Right cardiac atrium (tissue), 5 donors: ENCODE measurements around the gene NPAS3. TPM values are rescaled to one million over a fixed set of nuclear protein-coding genes. Genes with fewer than 3 reads are reported as not detected.

Experiments
- ATAC-seq, 2 donors: fragments of 200-7000 bp; cut with Tn5 transposase; one replicate each; pipeline versions ENCODE4 v1.8.0 to v1.9.1; 2020; ENCODE audit warnings: moderate library complexity in 2 of 2, mild to moderate bottlenecking in 1 of 2
- DNase-seq, 3 donors: peaks; one replicate each; pipeline ENCODE4 v3.0.0-alpha.2; 2020
- H3K27ac ChIP-seq: one replicate; pipeline ENCODE4 v1.5.1; 2013; ENCODE audit warnings: mild to moderate bottlenecking, low read length, control low read depth, moderate library complexity
- H3K27me3 ChIP-seq: one replicate; pipeline ENCODE4 v1.6.1; 2013; ENCODE audit not compliant: control insufficient read depth, insufficient read depth
- H3K4me1 ChIP-seq: one replicate; pipeline ENCODE4 v1.6.1; 2013; ENCODE audit warnings: low read length; ENCODE audit not compliant: control insufficient read depth, insufficient read depth
- H3K4me3 ChIP-seq: one replicate; pipeline ENCODE4 v1.5.1; 2013; ENCODE audit warnings: low read length, control low read depth
- H3K9me3 ChIP-seq: one replicate; pipeline ENCODE4 v1.6.1; 2013; ENCODE audit warnings: low read length; ENCODE audit not compliant: control insufficient read depth
- WGBS: extraction: QIAGEN DNeasy Blood & Tissue Kit; methylation state at CpG from one replicate; pipeline ENCODE4 v1.1.7; 2013; 5-methylcytosine and 5-hydroxymethylcytosine counted together
- intact Hi-C, 4 donors: fragments of 100-400 bp; cut with DNase I; formaldehyde crosslinking; loops; one replicate each; pipeline versions ENCODE4 v1.11.0 to v1.14.0; 2022 to 2023
- polyA plus RNA-seq: library from polyadenylated mRNA; stranded (reverse); fragments of 200-250 nt; gene quantifications from one replicate; pipeline ENCODE4 v1.2.3, GENCODE V29; 2013
- total RNA-seq, 4 donors: library from RNA; stranded (reverse); fragmentation: NEBNext Ultra II Directional; extraction: Animal tissue kit (Norgen Biotek cat#: 25700); gene quantifications; one replicate each; pipeline ENCODE4 v1.2.1, GENCODE V29; 2021
- donor health status: healthy with polysubstance abuse.
- donor health status: DM: no; HTN: yes; CAD: no.
- donor health status: DM: no; HTN: no; CAD: no.
- donor health status: DM: no; HTN: yes; CAD: no; lungs with severe emphysema.
- donor health status: DM: yes; HTN: yes; CAD: no.

NPAS3 gene
- total and polyA plus RNA-seq, 5 donors = 0.48 to 5.7 (median 4.0) TPM

DNA sequence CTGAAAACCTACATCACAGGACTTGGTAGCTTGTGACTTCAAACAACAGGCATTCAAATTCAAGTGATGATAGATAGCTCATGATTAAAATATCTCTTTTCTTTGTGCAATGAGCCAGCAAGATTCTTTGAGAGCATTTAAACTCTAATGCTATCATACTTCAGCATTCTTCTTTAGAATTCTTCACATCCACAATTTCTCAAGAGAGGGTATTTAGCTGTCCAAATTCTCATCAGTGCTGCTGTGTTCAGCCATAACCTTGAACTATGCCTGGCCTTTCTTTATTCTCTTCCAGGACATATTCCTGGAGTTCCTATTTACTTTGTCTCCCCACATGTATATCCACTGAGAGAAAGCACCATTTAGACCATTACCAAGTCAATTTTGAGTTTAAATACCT is 691.1 kb downstream of the NPAS3 start:
- no peak overlapping the region for H3K4me3 ChIP-seq
- no peak for DNase-seq
- no peaks in the 10 kb centered on the region for H3K9me3 ChIP-seq
- ATAC-seq = no peak
- no peak overlapping the region for H3K27ac ChIP-seq
- H3K4me1 ChIP-seq = no peaks in the 10 kb centered on the region
- H3K27me3 ChIP-seq = no peaks in the 10 kb centered on the region
- intact Hi-C loops = no loop called here

- no peaks in the 10 kb centered on the region for H3K9me3 ChIP-seq
- intact Hi-C loops = no loop called here
- no peaks in the 10 kb centered on the region for H3K4me1 ChIP-seq
- H3K4me3 ChIP-seq = no peak overlapping the region
- ATAC-seq = no peak
- WGBS = 96% methylated on average over 1 of the region's 1 CpG
- H3K27ac ChIP-seq = no peak overlapping the region
- no peak for DNase-seq
- H3K27me3 ChIP-seq = no peaks in the 10 kb centered on the region
These were observed 692.3 kb downstream of the NPAS3 start for GRCh38 chr14:33631021-33631420.

DNA sequence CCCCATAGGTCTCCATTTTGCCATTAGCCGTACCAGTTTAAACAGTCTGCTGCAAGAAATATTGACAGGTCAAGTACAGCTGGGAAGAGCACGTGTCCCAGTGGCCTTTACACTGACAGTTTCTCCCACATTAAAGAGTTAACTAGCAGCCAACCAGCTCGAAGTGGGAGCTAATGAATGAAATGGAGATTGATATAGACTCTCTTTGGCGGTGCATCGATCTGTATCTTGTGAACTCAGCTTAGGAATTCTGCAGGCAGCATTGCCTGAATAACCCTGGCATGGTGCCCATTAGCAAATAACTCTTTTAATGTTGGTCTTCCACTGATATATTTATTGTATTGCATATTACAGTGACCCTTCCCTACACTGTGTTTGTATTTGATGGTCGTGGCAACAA is 692.8 kb downstream of the NPAS3 start:
- no peak for ATAC-seq
- H3K27me3 ChIP-seq = no peaks in the 10 kb centered on the region
- intact Hi-C loops = no loop called here
- no peaks in the 10 kb centered on the region for H3K4me1 ChIP-seq
- WGBS = 60% methylated on average over 6 of the region's 6 CpGs
- no peak overlapping the region for H3K27ac ChIP-seq
- H3K4me3 ChIP-seq = no peak overlapping the region
- H3K9me3 ChIP-seq = no peaks in the 10 kb centered on the region
- no peak for DNase-seq

DNA sequence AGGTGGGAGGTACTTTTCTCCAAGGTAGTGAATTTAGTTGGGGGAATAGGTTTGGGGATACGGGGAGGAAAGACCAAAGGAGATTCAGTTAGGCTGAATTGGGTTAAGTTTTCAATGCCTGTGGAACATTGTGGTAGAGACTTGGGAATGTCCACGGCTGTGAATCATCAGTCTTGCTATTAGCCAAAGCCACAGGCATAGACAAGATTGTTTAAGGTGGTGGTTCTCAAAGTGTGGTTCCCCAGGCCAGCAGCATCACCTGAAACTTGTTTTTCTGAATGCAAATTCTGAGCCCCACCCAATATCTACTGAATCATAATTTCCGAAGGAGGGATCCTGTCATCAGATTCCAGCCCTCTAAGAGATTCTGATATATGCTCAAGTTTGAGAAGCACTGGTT is 696.0 kb downstream of the NPAS3 start:
- intact Hi-C loops = no loop called here
- 91% methylated on average over 3 of the region's 3 CpGs for WGBS
- no peak for DNase-seq
- ATAC-seq = no peak
- no peak overlapping the region for H3K4me3 ChIP-seq
- no peaks in the 10 kb centered on the region for H3K4me1 ChIP-seq
- H3K27me3 ChIP-seq = peaks cover 3% of the 10 kb centered on the region
- H3K9me3 ChIP-seq = no peaks in the 10 kb centered on the region
- H3K27ac ChIP-seq = no peak overlapping the region

- H3K9me3 ChIP-seq = no peaks in the 10 kb centered on the region
- ATAC-seq = no peak
- WGBS = 67% methylated on average over 4 of the region's 4 CpGs
These were observed 698.0 kb downstream of the NPAS3 start for GRCh38 chr14:33636716-33637115.

GRCh38 chr14:33642080-33642479 is 703.4 kb downstream of the NPAS3 start:
- Histone ChIP-seq H3K4me1 (no peaks in the 10 kb centered on the region), H3K4me3 (no peak overlapping the region), H3K27ac (no peak overlapping the region), H3K9me3 (no peaks in the 10 kb centered on the region), H3K27me3 (peaks cover 3% of the 10 kb centered on the region)
- DNase-seq = no peak
- intact Hi-C loops = no loop called here
- ATAC-seq = no peak
- 49% methylated on average over 6 of the region's 6 CpGs for WGBS

More at GRCh38 chr14:33636716-33637115, 698.0 kb downstream of the NPAS3 start:
- intact Hi-C loops = no loop called here
- Histone ChIP-seq H3K4me3 (no peak overlapping the region), H3K27ac (no peak overlapping the region), H3K4me1 (no peaks in the 10 kb centered on the region), H3K27me3 (peaks cover 3% of the 10 kb centered on the region)
- no peak for DNase-seq

GRCh38 chr14:33642691-33643244 is 704.1 kb downstream of the NPAS3 start:
- Histone ChIP-seq H3K27me3 (peaks cover 3% of the 10 kb centered on the region), H3K4me1 (no peaks in the 10 kb centered on the region), H3K4me3 (no peak overlapping the region), H3K27ac (no peak overlapping the region), H3K9me3 (no peaks in the 10 kb centered on the region)
- DNase-seq = no peak
- intact Hi-C loops = no loop called here
- 68% methylated on average over 4 of the region's 4 CpGs for WGBS
- ATAC-seq = no peak

DNA sequence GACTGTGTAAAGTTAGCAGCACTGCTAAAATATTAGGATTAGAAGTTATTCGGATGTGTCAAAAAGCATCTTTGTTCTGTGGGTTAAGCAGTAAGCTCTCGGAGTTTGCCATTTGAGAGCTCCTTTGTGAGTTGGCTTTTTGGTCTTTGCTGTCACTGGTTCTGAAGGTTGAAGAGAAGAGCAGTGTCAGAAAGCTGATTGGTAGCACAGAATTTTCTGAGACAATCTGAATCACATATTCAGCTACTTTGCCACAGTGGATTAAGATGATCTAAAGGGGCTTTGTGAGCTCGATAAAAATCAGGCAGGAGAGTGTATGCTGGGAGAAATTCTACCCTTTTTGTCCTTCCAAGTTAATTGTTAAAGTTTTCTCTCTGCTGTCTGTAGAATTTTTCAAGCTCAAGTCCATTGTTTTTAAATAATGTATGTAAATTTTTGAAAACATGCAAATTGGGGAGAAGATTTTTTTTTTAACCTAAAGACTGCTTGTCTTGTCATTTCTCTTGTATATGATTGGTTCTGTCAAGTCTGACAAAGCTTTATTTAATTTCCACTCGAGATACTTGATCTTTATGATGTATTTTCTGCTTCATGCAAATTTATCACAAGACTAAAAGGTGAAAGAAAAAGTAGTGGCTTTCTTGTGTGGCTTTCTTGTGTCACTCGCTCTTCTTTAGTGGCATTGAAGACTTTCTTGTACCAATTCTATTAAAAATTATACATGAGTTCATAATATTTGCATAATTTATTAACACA is 704.9 kb downstream of the NPAS3 start:
- Histone ChIP-seq H3K9me3 (no peaks in the 10 kb centered on the region), H3K27me3 (peaks cover 3% of the 10 kb centered on the region), H3K4me1 (no peaks in the 10 kb centered on the region), H3K27ac (no peak overlapping the region), H3K4me3 (no peak overlapping the region)
- WGBS = 83% methylated on average over 5 of the region's 5 CpGs
- intact Hi-C loops = no loop called here
- DNase-seq = no peak
- ATAC-seq = no peak

DNA sequence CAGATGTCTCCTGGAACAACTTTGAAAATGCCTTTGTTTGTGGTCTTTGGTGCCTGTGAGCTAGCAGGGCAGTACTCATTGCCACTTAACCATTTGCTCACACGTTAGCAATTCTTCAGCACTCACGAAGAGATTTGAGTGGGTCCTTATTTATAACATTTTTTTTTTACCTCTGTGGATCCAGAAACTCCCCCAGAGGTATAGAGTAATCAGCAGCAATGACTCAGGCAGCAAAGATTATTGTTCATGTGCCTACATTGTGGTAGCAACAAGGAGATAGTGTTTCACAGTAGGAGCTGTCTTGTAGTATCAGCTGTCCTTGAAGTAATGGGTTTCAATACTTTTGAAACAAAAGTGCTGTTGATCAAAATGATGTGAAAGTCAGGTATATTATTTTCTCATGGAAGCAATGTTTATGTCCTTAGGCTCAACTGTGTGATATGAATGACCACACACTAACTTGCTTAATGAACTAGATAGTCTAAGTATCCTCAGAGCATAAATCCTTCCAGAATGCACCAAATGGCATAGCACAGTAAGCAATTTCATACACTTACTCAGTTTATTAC is 708.1 kb downstream of the NPAS3 start:
- 85% methylated on average over 2 of the region's 2 CpGs for WGBS
- H3K27ac ChIP-seq = no peak overlapping the region
- intact Hi-C loops = no loop called here

GRCh38 chr14:33647385-33647786 is 708.7 kb downstream of the NPAS3 start:
- H3K9me3 ChIP-seq = no peaks in the 10 kb centered on the region
- DNase-seq = no peak
- intact Hi-C loops = no loop called here
- no peak overlapping the region for H3K4me3 ChIP-seq
- ATAC-seq = no peak
- 85% methylated on average over 3 of the region's 3 CpGs for WGBS
- no peaks in the 10 kb centered on the region for H3K27me3 ChIP-seq
- no peak overlapping the region for H3K27ac ChIP-seq
- no peaks in the 10 kb centered on the region for H3K4me1 ChIP-seq

More for the DNA sequence above, 708.1 kb downstream of the NPAS3 start:
- no peak overlapping the region for H3K4me3 ChIP-seq
- DNase-seq (no peak), ATAC-seq (no peak)
- H3K4me1 ChIP-seq = no peaks in the 10 kb centered on the region
- no peaks in the 10 kb centered on the region for H3K9me3 ChIP-seq
- no peaks in the 10 kb centered on the region for H3K27me3 ChIP-seq

- 73% methylated on average over 3 of the region's 3 CpGs for WGBS
- ATAC-seq (no peak), DNase-seq (no peak)
- Histone ChIP-seq H3K9me3 (no peaks in the 10 kb centered on the region), H3K27ac (no peak overlapping the region), H3K4me1 (no peaks in the 10 kb centered on the region), H3K4me3 (no peak overlapping the region), H3K27me3 (no peaks in the 10 kb centered on the region)
- intact Hi-C loops = no loop called here
These were observed 711.8 kb downstream of the NPAS3 start for GRCh38 chr14:33650430-33650829.
